ENCODE data around the gene ERCC2.
"Not testable (repeated sequence)": the region's sequence is repeated elsewhere in the genome, so short reads cannot be mapped to it uniquely, and the experiment has no call there.

ERCC2 gene

GRCh38 chr19:45331411-45331810, 39.0 kb downstream of the ERCC2 start:
- peak in 1 of 3 experiments; percentile 26 for DNase-seq

GRCh38 chr19:45327404-45328143, 42.8 kb downstream of the ERCC2 start:
- DNase-seq = no peak

GRCh38 chr19:45324349-45324907, 45.9 kb downstream of the ERCC2 start:
- no peak for DNase-seq

GRCh38 chr19:45323671-45324081, 46.7 kb downstream of the ERCC2 start:
- peak in 2 of 3 experiments; percentile 33 to 39 for DNase-seq

GRCh38 chr19:45322744-45323281, 47.6 kb downstream of the ERCC2 start, which contains the start of gene CKM:
CKM (minus strand) TSS chr19:45322875; CDS start chr19:45319713, 3,162 bp downstream.
- no peak for DNase-seq

GRCh38 chr19:45322311-45322710, 48.1 kb downstream of the ERCC2 start:
- DNase-seq = peak in 2 of 3 experiments; percentile 84 to 94

GRCh38 chr19:45321848-45322247, 48.5 kb downstream of the ERCC2 start:
- DNase-seq = no peak

GRCh38 chr19:45320997-45321775, 49.2 kb downstream of the ERCC2 start:
- DNase-seq = no peak

GRCh38 chr19:45315304-45315703, 55.1 kb downstream of the ERCC2 start:
- no peak for DNase-seq

GRCh38 chr19:45314708-45315245, 55.6 kb downstream of the ERCC2 start:
- no peak for DNase-seq

- not testable (repeated sequence) for DNase-seq
These were observed 58.1 kb downstream of the ERCC2 start for GRCh38 chr19:45312285-45312684.

- no peak for DNase-seq
These were observed 58.8 kb downstream of the ERCC2 start for GRCh38 chr19:45311621-45312020.

GRCh38 chr19:45309322-45309721, 61.1 kb downstream of the ERCC2 start:
- not testable (repeated sequence) for DNase-seq

GRCh38 chr19:45307361-45307760, 63.0 kb downstream of the ERCC2 start:
- no peak for DNase-seq

- DNase-seq = peak in 1 of 3 experiments; percentile 28
These were observed 63.8 kb downstream of the ERCC2 start for GRCh38 chr19:45306518-45307027.

GRCh38 chr19:45306040-45306439, 64.3 kb downstream of the ERCC2 start:
- DNase-seq = no peak

GRCh38 chr19:45305421-45305820, 65.0 kb downstream of the ERCC2 start:
- no peak for DNase-seq

GRCh38 chr19:45305007-45305406, 65.4 kb downstream of the ERCC2 start:
- no peak for DNase-seq

- no peak for DNase-seq
These were observed 66.0 kb downstream of the ERCC2 start for GRCh38 chr19:45304141-45304926.

- DNase-seq = no peak
These were observed 66.9 kb downstream of the ERCC2 start for GRCh38 chr19:45303269-45304060.

GRCh38 chr19:45302416-45302815, 68.0 kb downstream of the ERCC2 start:
- no peak for DNase-seq

All from NCI-H1417 (cell line).